HepG2 (cell line): ENCODE results near the gene COL18A1. TPM values are rescaled to one million over a fixed set of nuclear protein-coding genes. Genes with fewer than 3 reads are reported as not detected.

Source experiments
- ATF1 ChIP-seq: IDR thresholded peaks from 2 replicates; pipeline ENCODE4 v1.6.1; 2016; ENCODE audit warnings: mild to moderate bottlenecking, control low read depth
- IRF2 ChIP-seq: IDR thresholded peaks from 2 replicates; pipeline ENCODE4 v1.6.1; 2018; ENCODE audit warnings: missing genetic modification reagents, missing compliant biosample characterization
- KLF12 ChIP-seq: sonication (generic); formaldehyde crosslinking; IDR thresholded peaks from 2 replicates; pipeline ENCODE4 v1.4.0; 2020; ENCODE audit warnings: missing genetic modification reagents, borderline replicate concordance
- MIER2 ChIP-seq: IDR thresholded peaks from 2 replicates; pipeline ENCODE4 v1.6.1; 2016; ENCODE audit warnings: missing biosample characterization, missing genetic modification reagents
- PHF5A ChIP-seq: IDR thresholded peaks from one replicate; pipeline ENCODE4 v1.6.1; 2018; ENCODE audit warnings: low read depth, missing genetic modification reagents; ENCODE audit not compliant: unreplicated experiment
- SRSF1 ChIP-seq: fragments of 200-400 bp; formaldehyde crosslinking; optimal IDR thresholded peaks from 2 replicates; pipeline ENCODE3; 2017; ENCODE audit warnings: mild to moderate bottlenecking, low read depth, low read length, moderate library complexity
- SYNCRIP ChIP-seq: fragments of 200-400 bp; formaldehyde crosslinking; IDR thresholded peaks from 2 replicates; pipeline ENCODE4 v1.6.1; 2018; ENCODE audit warnings: mild to moderate bottlenecking, low read depth, low read length; ENCODE audit not compliant: insufficient read depth
- TBX3 ChIP-seq: fragments of 450-650 bp; IDR thresholded peaks from 2 replicates; pipeline ENCODE4 v1.6.1; 2017; ENCODE audit warnings: antibody characterized with exemption, mild to moderate bottlenecking, inconsistent platforms, borderline replicate concordance
- ZBTB38 ChIP-seq: sonication (generic); formaldehyde crosslinking; IDR thresholded peaks from 2 replicates; pipeline ENCODE4 v1.5.1; 2020; ENCODE audit warnings: mild to moderate bottlenecking, missing genetic modification reagents
- ZEB1 ChIP-seq: IDR thresholded peaks from 2 replicates; pipeline ENCODE4 v1.6.1; 2012; ENCODE audit warnings: mild to moderate bottlenecking, low read depth, inconsistent platforms; ENCODE audit not compliant: insufficient replicate concordance
- ZKSCAN8 ChIP-seq: IDR thresholded peaks from 2 replicates; pipeline ENCODE4 v1.6.1; 2016; ENCODE audit warnings: borderline replicate concordance, missing genetic modification reagents, missing compliant biosample characterization
- ZNF572 ChIP-seq: sonication (generic); formaldehyde crosslinking; IDR thresholded peaks from 2 replicates; pipeline ENCODE4 v1.5.1; 2020; ENCODE audit warnings: mild to moderate bottlenecking, missing genetic modification reagents
- ZNF607 ChIP-seq: sonication (generic); formaldehyde crosslinking; IDR thresholded peaks from 2 replicates; pipeline ENCODE4 v1.5.1; 2020; ENCODE audit warnings: missing genetic modification reagents, mild to moderate bottlenecking, borderline replicate concordance
- ZNF652 ChIP-seq: IDR thresholded peaks from 2 replicates; pipeline ENCODE4 v1.6.1; 2016; ENCODE audit warnings: low read depth, borderline replicate concordance
- ZNF670 ChIP-seq: sonication (generic); formaldehyde crosslinking; IDR thresholded peaks from 2 replicates; pipeline ENCODE4 v1.8.0; 2022; ENCODE audit warnings: mild to moderate bottlenecking, missing genetic modification reagents, borderline replicate concordance
- ZNF792 ChIP-seq: IDR thresholded peaks from 2 replicates; pipeline ENCODE4 v1.6.1; 2016
- ZSCAN21 ChIP-seq: sonication (generic); formaldehyde crosslinking; IDR thresholded peaks from 2 replicates; pipeline ENCODE4 v1.8.0; 2022; ENCODE audit warnings: mild to moderate bottlenecking, missing genetic modification reagents, moderate library complexity, borderline replicate concordance
- ZSCAN30 ChIP-seq: sonication (generic); formaldehyde crosslinking; IDR thresholded peaks from 2 replicates; pipeline ENCODE4 v1.5.0; 2020; ENCODE audit warnings: mild to moderate bottlenecking, missing genetic modification reagents
- polyA plus RNA-seq, 8 experiments: library from polyadenylated mRNA; depleted of rRNA in 3 of 8; stranded (reverse) in 7 of 8; unstranded in 1 of 8; fragments of >200 nt; fragmentation: Illumina TruSeq in 4 of 8; extraction: Trizol in 4 of 8; gene quantifications; 2 replicates each; pipeline versions ENCODE4 v1.2.1 to v1.2.3, GENCODE V29; 2011 to 2016; ENCODE audit warnings: low read depth in 4 of 8, missing spikeins in 1 of 8, mixed read lengths in 1 of 8; ENCODE audit not compliant: insufficient read depth in 1 of 8
- total RNA-seq, 5 experiments: library from RNA; depleted of rRNA; stranded (reverse); fragments of >200 nt; fragmentation: Illumina TruSeq; extraction: Trizol; gene quantifications; 2 replicates each; pipeline ENCODE4 v1.2.3, GENCODE V29; 2016; ENCODE audit warnings: low read depth in 1 of 5
- TF ChIP-seq, protein P1 (sequence below): sonication (generic); formaldehyde crosslinking; IDR thresholded peaks from 2 replicates; pipeline ENCODE4 v1.4.0; 2020; ENCODE audit warnings: missing genetic modification reagents
- TF ChIP-seq, protein P2 (sequence below): sonication (generic); formaldehyde crosslinking; IDR thresholded peaks from 2 replicates; pipeline ENCODE4 v1.8.0; 2022; ENCODE audit warnings: mild to moderate bottlenecking, missing genetic modification reagents; ENCODE audit not compliant: insufficient replicate concordance
- TF ChIP-seq, protein P3 (sequence below): sonication (generic); formaldehyde crosslinking; IDR thresholded peaks from 2 replicates; pipeline ENCODE4 v1.8.1; 2023; ENCODE audit warnings: mild to moderate bottlenecking, moderate library complexity, missing genetic modification reagents
- TF ChIP-seq, protein P4 (sequence below): sonication (generic); formaldehyde crosslinking; IDR thresholded peaks from 2 replicates; pipeline ENCODE4 v1.5.1; 2020; ENCODE audit warnings: mild to moderate bottlenecking, moderate library complexity, missing genetic modification reagents

The COL18A1 gene
- total and polyA plus RNA-seq, 2 of the 13 experiments (the other 11 are each of a cell fraction or from before 2014, with no cell fraction given) = 79.0 to 102 TPM

DNA sequence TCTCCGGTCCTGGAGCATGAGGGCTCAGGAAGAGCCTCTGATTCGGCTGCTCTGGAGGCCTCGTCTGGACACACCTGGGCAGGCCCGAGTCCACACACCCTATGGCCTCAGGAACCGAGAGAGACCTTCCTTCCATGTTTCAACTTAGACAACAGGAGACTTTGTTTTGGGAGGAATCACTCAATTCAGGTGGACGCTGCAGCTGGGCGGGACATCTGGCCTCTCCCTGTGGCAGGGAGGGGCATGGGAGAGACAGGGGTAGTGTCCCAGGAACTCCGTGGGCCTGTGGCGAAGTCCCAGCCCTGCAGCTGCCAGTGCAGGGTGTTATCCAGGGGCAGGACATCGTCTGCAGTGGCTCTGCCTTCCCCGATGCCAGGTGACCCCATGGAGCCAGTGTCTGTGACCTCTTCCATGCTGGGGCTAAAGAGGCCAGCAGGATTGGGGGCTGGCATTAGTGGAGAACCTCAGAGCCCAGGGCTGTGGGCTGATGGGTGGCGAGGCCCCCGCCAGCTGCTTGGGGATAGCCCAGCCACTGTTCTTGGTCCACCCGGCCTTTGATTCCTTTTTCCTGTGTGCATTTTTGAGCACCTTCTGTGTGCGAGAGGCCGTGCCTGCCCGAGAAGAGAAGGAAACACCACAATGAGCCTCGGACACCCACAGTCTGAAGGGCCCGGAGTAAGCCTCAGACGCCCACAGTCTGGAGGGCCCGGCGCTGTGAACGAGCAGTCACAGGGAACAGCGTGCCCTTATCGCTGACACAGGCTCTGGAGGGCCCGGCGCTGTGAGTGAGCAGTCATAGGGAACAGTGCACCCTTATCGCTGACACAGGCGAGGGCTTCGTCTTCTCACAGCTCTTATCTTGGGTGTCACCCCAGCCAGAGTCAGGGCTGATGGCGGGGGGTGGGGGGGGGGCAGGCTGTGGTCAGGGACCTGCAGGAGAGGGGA lies 6.2 kb downstream of the COL18A1 start (continued):
- TF ChIP-seq ZEB1 = no peak
- TF ChIP-seq ZNF572 (CRISPR knock-in tag) = 0 out of 2 replicates have a peak, but pooled peaks have one; percentile 58
- TF ChIP-seq IRF2 (CRISPR knock-in tag) = no peak
- TF ChIP-seq ZNF607 (CRISPR knock-in tag) = no peak
- peak; percentile 40 for TF ChIP-seq SRSF1
- no peak for TF ChIP-seq ZNF652 (CRISPR knock-in tag)
- TF ChIP-seq ATF1 = no peak
- TF ChIP-seq, protein P1, sequence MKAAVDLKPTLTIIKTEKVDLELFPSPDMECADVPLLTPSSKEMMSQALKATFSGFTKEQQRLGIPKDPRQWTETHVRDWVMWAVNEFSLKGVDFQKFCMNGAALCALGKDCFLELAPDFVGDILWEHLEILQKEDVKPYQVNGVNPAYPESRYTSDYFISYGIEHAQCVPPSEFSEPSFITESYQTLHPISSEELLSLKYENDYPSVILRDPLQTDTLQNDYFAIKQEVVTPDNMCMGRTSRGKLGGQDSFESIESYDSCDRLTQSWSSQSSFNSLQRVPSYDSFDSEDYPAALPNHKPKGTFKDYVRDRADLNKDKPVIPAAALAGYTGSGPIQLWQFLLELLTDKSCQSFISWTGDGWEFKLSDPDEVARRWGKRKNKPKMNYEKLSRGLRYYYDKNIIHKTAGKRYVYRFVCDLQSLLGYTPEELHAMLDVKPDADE (CRISPR knock-in tag) = no peak
- no peak for TF ChIP-seq ZSCAN30
- TF ChIP-seq TBX3 = no peak
- TF ChIP-seq, protein P2, sequence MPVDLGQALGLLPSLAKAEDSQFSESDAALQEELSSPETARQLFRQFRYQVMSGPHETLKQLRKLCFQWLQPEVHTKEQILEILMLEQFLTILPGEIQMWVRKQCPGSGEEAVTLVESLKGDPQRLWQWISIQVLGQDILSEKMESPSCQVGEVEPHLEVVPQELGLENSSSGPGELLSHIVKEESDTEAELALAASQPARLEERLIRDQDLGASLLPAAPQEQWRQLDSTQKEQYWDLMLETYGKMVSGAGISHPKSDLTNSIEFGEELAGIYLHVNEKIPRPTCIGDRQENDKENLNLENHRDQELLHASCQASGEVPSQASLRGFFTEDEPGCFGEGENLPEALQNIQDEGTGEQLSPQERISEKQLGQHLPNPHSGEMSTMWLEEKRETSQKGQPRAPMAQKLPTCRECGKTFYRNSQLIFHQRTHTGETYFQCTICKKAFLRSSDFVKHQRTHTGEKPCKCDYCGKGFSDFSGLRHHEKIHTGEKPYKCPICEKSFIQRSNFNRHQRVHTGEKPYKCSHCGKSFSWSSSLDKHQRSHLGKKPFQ = no peak
- TF ChIP-seq ZSCAN21 (CRISPR knock-in tag) = no peak
- no peak for TF ChIP-seq ZNF670 (CRISPR knock-in tag)
- TF ChIP-seq ZBTB38 (CRISPR knock-in tag) = peak; percentile 69
- peak; percentile 49 for TF ChIP-seq PHF5A
- 0 out of 2 replicates have a peak, but pooled peaks have one; percentile 15 for TF ChIP-seq ZKSCAN8 (CRISPR knock-in tag)
- no peak for TF ChIP-seq MIER2 (CRISPR knock-in tag)
- no peak for TF ChIP-seq KLF12 (CRISPR knock-in tag)
- TF ChIP-seq SYNCRIP = no peak
- TF ChIP-seq ZNF792 (CRISPR knock-in tag) = no peak
- TF ChIP-seq, protein P3, sequence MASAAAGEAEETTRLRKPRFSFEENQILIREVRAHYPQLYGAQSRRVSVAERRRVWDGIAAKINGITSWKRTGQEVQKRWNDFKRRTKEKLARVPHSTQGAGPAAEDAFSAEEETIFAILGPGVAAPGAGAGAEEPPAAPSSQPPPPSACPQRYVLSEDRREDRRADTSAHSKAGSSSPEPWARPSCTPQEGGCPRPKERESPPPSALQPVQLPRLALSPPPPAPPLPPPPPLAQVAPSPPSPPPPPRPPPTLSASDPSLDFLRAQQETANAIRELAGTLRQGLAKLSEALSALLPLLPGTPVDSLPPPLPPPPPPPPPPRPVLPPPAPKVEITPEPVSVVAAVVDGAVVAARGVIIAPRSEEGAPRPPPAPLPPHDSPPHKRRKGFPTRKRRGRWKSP = 0 out of 2 replicates have a peak, but pooled peaks have one; percentile 12
- TF ChIP-seq, protein P4, sequence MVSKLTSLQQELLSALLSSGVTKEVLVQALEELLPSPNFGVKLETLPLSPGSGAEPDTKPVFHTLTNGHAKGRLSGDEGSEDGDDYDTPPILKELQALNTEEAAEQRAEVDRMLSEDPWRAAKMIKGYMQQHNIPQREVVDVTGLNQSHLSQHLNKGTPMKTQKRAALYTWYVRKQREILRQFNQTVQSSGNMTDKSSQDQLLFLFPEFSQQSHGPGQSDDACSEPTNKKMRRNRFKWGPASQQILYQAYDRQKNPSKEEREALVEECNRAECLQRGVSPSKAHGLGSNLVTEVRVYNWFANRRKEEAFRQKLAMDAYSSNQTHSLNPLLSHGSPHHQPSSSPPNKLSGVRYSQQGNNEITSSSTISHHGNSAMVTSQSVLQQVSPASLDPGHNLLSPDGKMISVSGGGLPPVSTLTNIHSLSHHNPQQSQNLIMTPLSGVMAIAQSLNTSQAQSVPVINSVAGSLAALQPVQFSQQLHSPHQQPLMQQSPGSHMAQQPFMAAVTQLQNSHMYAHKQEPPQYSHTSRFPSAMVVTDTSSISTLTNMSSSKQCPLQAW (CRISPR knock-in tag) = 0 out of 2 replicates have a peak, but pooled peaks have one; percentile 3
